Measurements from ENCODE around the gene SUN1. TPM values are rescaled to one million over a fixed set of nuclear protein-coding genes. Genes with fewer than 3 reads are reported as not detected.

SUN1 gene
- polyA plus RNA-seq, 3 donors: 44.2 to 154 (median 51.5) TPM

GRCh38 chr7:881441-882234, 49.4 kb downstream of the SUN1 start:
- H3K9me3 ChIP-seq (replicated peaks in 1 of 2; ENCODE audit: control insufficient read depth in 1 of 2, insufficient read depth in 1 of 2, low read length in 2 of 2): no peaks in the 10 kb centered on the region
- H3K36me3 Mint-ChIP-seq: peaks cover 8 to 38% of the 10 kb centered on the region in 2 donors
- H3K9ac ChIP-seq (ENCODE audit: insufficient read depth, low read length, poor library complexity, severe bottlenecking): no peak overlapping the region
- no peaks in the 10 kb centered on the region for H3K27me3 Mint-ChIP-seq (ENCODE audit: low read depth in 3 of 3)
- no peaks in the 10 kb centered on the region for H3K27me3 ChIP-seq (ENCODE audit: control insufficient read depth in 2 of 2, insufficient read depth in 2 of 2, low read length in 2 of 2)
- WGBS (ENCODE audit: insufficient coverage): over 99% methylated on average over 12 of the region's 20 CpGs
- no peak overlapping the region for H3K4me2 ChIP-seq (replicated peaks; ENCODE audit: extremely low read depth, low read length, poor library complexity, severe bottlenecking)
- peaks cover 15% of the 10 kb centered on the region for H3K4me1 Mint-ChIP-seq
- H3K4me1 ChIP-seq (ENCODE audit: control insufficient read depth in 1 of 2, insufficient read depth in 2 of 2, low read length in 2 of 2): peaks cover 12 to 24% of the 10 kb centered on the region in 2 donors
- no peak overlapping the region for H3K27ac ChIP-seq (ENCODE audit: low read depth in 1 of 2, low read length in 2 of 2)
- peaks cover 9 to 20% of the 10 kb centered on the region in 2 donors for H3K36me3 ChIP-seq (replicated peaks in 1 of 2; ENCODE audit: control insufficient read depth in 1 of 2, insufficient read depth in 2 of 2, low read length in 2 of 2)
- no peak for DNase-seq
- no peak overlapping the region for H3K4me3 Mint-ChIP-seq
- H4K20me1 ChIP-seq (ENCODE audit: insufficient read depth, low read length): peaks cover 96% of the 10 kb centered on the region
- no peak overlapping the region for H3K4me3 ChIP-seq (replicated peaks in 1 of 3; ENCODE audit: low read depth in 2 of 3, low read length in 3 of 3)
- intact Hi-C loops (cut with micrococcal nuclease): loop anchor here in 1 of 2 donors (10.0 kb wide), 1 partner anchor 273 kb away; no protein-coding TSS in a partner anchor
- no peak overlapping the region for H3K27ac Mint-ChIP-seq
- TF ChIP-seq CTCF (IDR thresholded peaks at IDR 0.05): no peak
- no peak overlapping the region for H2AFZ ChIP-seq (ENCODE audit: insufficient read depth, low read depth, low read length, poor library complexity, severe bottlenecking)
- H3K9me3 Mint-ChIP-seq: peaks cover 0 to 4% (median 0%) of the 10 kb centered on the region in 7 donors
- peaks cover 99% of the 10 kb centered on the region for H3K79me2 ChIP-seq (ENCODE audit: insufficient read depth, low read length)

- WGBS (ENCODE audit: insufficient coverage): 94% methylated on average over 33 of the region's 37 CpGs
- Mint-ChIP-seq H3K4me3 (no peak overlapping the region), H3K36me3 (peaks cover 13 to 46% of the 10 kb centered on the region in 2 donors), H3K4me1 (peaks cover 15% of the 10 kb centered on the region), H3K27ac (no peak overlapping the region), H3K27me3 (ENCODE audit: low read depth in 3 of 3) (no peaks in the 10 kb centered on the region), H3K9me3 (peaks cover 0 to 4% (median 0%) of the 10 kb centered on the region in 7 donors)
- no peak overlapping the region for H3K4me3 ChIP-seq (replicated peaks in 1 of 3; ENCODE audit: low read depth in 2 of 3, low read length in 3 of 3)
- peaks cover 100% of the 10 kb centered on the region for H3K79me2 ChIP-seq (ENCODE audit: insufficient read depth, low read length)
- peaks cover 12 to 18% of the 10 kb centered on the region in 2 donors for H3K4me1 ChIP-seq (ENCODE audit: control insufficient read depth in 1 of 2, insufficient read depth in 2 of 2, low read length in 2 of 2)
- intact Hi-C loops (cut with micrococcal nuclease): loop anchor here in 1 of 2 donors (10.0 kb wide), 1 partner anchor 272 kb away; no protein-coding TSS in a partner anchor
- H2AFZ ChIP-seq (ENCODE audit: insufficient read depth, low read depth, low read length, poor library complexity, severe bottlenecking): no peak overlapping the region
- no peaks in the 10 kb centered on the region for H3K27me3 ChIP-seq (ENCODE audit: control insufficient read depth in 2 of 2, insufficient read depth in 2 of 2, low read length in 2 of 2)
- DNase-seq: no peak
- H3K36me3 ChIP-seq (replicated peaks in 1 of 2; ENCODE audit: control insufficient read depth in 1 of 2, insufficient read depth in 2 of 2, low read length in 2 of 2): peaks cover 18 to 29% of the 10 kb centered on the region in 2 donors
- no peak for TF ChIP-seq CTCF (IDR thresholded peaks at IDR 0.05)
- H3K4me2 ChIP-seq (replicated peaks; ENCODE audit: extremely low read depth, low read length, poor library complexity, severe bottlenecking): no peak overlapping the region
- H4K20me1 ChIP-seq (ENCODE audit: insufficient read depth, low read length): peaks cover 100% of the 10 kb centered on the region
- H3K9me3 ChIP-seq (replicated peaks in 1 of 2; ENCODE audit: control insufficient read depth in 1 of 2, insufficient read depth in 1 of 2, low read length in 2 of 2): no peaks in the 10 kb centered on the region
- H3K9ac ChIP-seq (ENCODE audit: insufficient read depth, low read length, poor library complexity, severe bottlenecking): no peak overlapping the region
- H3K27ac ChIP-seq (ENCODE audit: low read depth in 1 of 2, low read length in 2 of 2): no peak overlapping the region
Measured at GRCh38 chr7:882336-883035, 50.2 kb downstream of the SUN1 start.
